Endothelial cell of umbilical vein (primary cell): ENCODE results near the gene LSM14B. TPM values are rescaled to one million over a fixed set of nuclear protein-coding genes. Genes with fewer than 3 reads are reported as not detected.

ENCODE experiments used
- BruUV-seq: library from RNA; stranded (reverse); fragments of 400-500 nt; replicated peaks from 2 replicates; lab custom pipeline; 2021; lab: Mats Ljungman, UMichigan
- CTCF ChIA-PET: fragments of 300-600, 350-600 bp; sonication (Branson Sonifier 250); formaldehyde crosslinking; loops from one replicate; lab custom pipeline; 2021; ENCODE audit warnings: antibody characterized with exemption, inconsistent platforms; lab: Charles Lee
- POLR2A ChIA-PET: fragments of 300-600, 350-600 bp; sonication (Branson Sonifier 250); formaldehyde crosslinking; loops from one replicate; lab custom pipeline; 2021; ENCODE audit warnings: antibody characterized with exemption, inconsistent platforms; lab: Charles Lee
- DNase-seq: peaks from one replicate; pipeline ENCODE4 v3.0.0-alpha.2; 2011; ENCODE audit warnings: low read depth, low spot score
- FAIRE-seq: peaks from 2 replicates; lab custom pipeline; 2011; peaks lifted over from hg19 to GRCh38; lab: Jason Lieb, UNC
- H2AFZ ChIP-seq: 2 replicates; pipeline ENCODE4 v1.6.0; 2012; ENCODE audit warnings: low read depth, low read length, control low read depth, inconsistent platforms
- H3K27ac ChIP-seq: 2 replicates; pipeline ENCODE4 v1.5.1; 2011; ENCODE audit warnings: low read depth, mild to moderate bottlenecking, control low read depth, low read length, moderate library complexity; ENCODE audit not compliant: insufficient read depth
- H3K27me3 ChIP-seq, 2 experiments: 2 replicates each; pipeline versions ENCODE4 v1.6.0 to v1.6.1; 2011; ENCODE audit warnings: low read length in 2 of 2, mixed read lengths in 1 of 2; ENCODE audit not compliant: control insufficient read depth in 2 of 2, insufficient read depth in 2 of 2
- H3K36me3 ChIP-seq, 2 experiments: 2 replicates in 1 of 2; 3 replicates in 1 of 2; pipeline ENCODE4 v1.5.1; 2011; ENCODE audit warnings: low read length in 2 of 2, mild to moderate bottlenecking in 1 of 2, moderate library complexity in 1 of 2; ENCODE audit not compliant: control insufficient read depth in 2 of 2, insufficient read depth in 2 of 2; ENCODE audit errors: extremely low read depth in 1 of 2
- H3K4me1 ChIP-seq: 3 replicates; pipeline ENCODE4 v1.5.1; 2011; ENCODE audit warnings: mild to moderate bottlenecking, low read length; ENCODE audit not compliant: control insufficient read depth, insufficient read depth; ENCODE audit errors: extremely low read depth
- H3K4me2 ChIP-seq: 2 replicates; pipeline ENCODE4 v1.6.1; 2011; ENCODE audit warnings: low read length, control low read depth, mixed read lengths; ENCODE audit not compliant: insufficient read depth
- H3K4me3 ChIP-seq, 3 experiments: fragments of 200-600 bp in 1 of 3; sonication (generic), shearing (Covaris generic) in 1 of 3; replicated peaks in 1 of 3; 2 replicates each; pipeline ENCODE4 v1.5.1; 2011 to 2016; ENCODE audit warnings: control low read depth in 3 of 3, low read length in 3 of 3, mild to moderate bottlenecking in 2 of 3, inconsistent platforms in 1 of 3, low read depth in 1 of 3, moderate library complexity in 1 of 3; ENCODE audit not compliant: insufficient read depth in 1 of 3
- H3K79me2 ChIP-seq: 2 replicates; pipeline ENCODE4 v1.6.0; 2012; ENCODE audit warnings: low read length, inconsistent platforms; ENCODE audit not compliant: control insufficient read depth, insufficient read depth
- H3K9ac ChIP-seq: replicated peaks from 2 replicates; pipeline ENCODE3; 2011; ENCODE audit warnings: low read length, control low read depth; ENCODE audit not compliant: insufficient read depth; ENCODE audit errors: extremely low read depth
- H3K9me1 ChIP-seq: replicated peaks from 3 replicates; pipeline ENCODE4 v1.6.0; 2011; ENCODE audit warnings: mild to moderate bottlenecking, low read length; ENCODE audit not compliant: control insufficient read depth, insufficient read depth; ENCODE audit errors: extremely low read depth
- H3K9me3 ChIP-seq: replicated peaks from 2 replicates; pipeline ENCODE4 v1.5.1; 2012; ENCODE audit warnings: low read length, inconsistent platforms; ENCODE audit not compliant: control insufficient read depth, insufficient read depth
- H4K20me1 ChIP-seq: replicated peaks from 2 replicates; pipeline ENCODE3; 2011; ENCODE audit warnings: mild to moderate bottlenecking, low read length; ENCODE audit not compliant: control insufficient read depth, insufficient read depth; ENCODE audit errors: extremely low read depth
- EZH2 ChIP-seq: IDR thresholded peaks from 2 replicates; pipeline ENCODE4 v1.6.1; 2012; ENCODE audit warnings: borderline replicate concordance, low read depth, mild to moderate bottlenecking, moderate library complexity, low read length, inconsistent platforms; ENCODE audit not compliant: severe bottlenecking
- FOS ChIP-seq: IDR thresholded peaks from 2 replicates; pipeline ENCODE4 v1.6.1; 2011; ENCODE audit warnings: mild to moderate bottlenecking, low read length, moderate library complexity, borderline replicate concordance; ENCODE audit not compliant: insufficient read depth
- GATA2 ChIP-seq: IDR thresholded peaks from 2 replicates; pipeline ENCODE4 v1.7.0; 2011; ENCODE audit warnings: low read depth, mild to moderate bottlenecking, moderate library complexity, mixed read lengths, low read length; ENCODE audit not compliant: insufficient read length, insufficient read depth
- JUN ChIP-seq: IDR thresholded peaks from 2 replicates; pipeline ENCODE4 v1.6.1; 2011; ENCODE audit warnings: borderline replicate concordance, low read depth; ENCODE audit not compliant: insufficient read length, insufficient read depth
- MAX ChIP-seq: IDR thresholded peaks from 2 replicates; pipeline ENCODE4 v1.6.1; 2011; ENCODE audit not compliant: insufficient read depth, insufficient read length
- MYC ChIP-seq: IDR thresholded peaks from one replicate; pipeline ENCODE4 v1.6.1; 2011; ENCODE audit warnings: mild to moderate bottlenecking, low read depth, low read length
- POLR2AphosphoS5 ChIP-seq: IDR thresholded peaks from 2 replicates; pipeline ENCODE4 v1.6.1; 2012; ENCODE audit warnings: low read depth, mild to moderate bottlenecking, control low read depth, low read length, moderate library complexity; ENCODE audit not compliant: insufficient read depth
- dilution Hi-C: fragments of 300-500 bp; cut with MboI; formaldehyde crosslinking; loops from one replicate; pipeline ENCODE4 v1.15.0; 2019; ENCODE audit warnings: low sequenced_read_pairs; ENCODE audit not compliant: extremely low pct_ligation_motif_present
- intact Hi-C: fragments of 100-400 bp; cut with micrococcal nuclease; formaldehyde crosslinking; loops from one replicate; pipeline ENCODE4 v1.10.0; 2022
- polyA plus RNA-seq, 4 experiments: library from polyadenylated mRNA; depleted of rRNA in 3 of 4; stranded (reverse) in 3 of 4; unstranded in 1 of 4; fragments of >200 nt; gene quantifications; 2 replicates each; pipeline versions ENCODE4 v1.2.1 to v1.2.3, GENCODE V29; 2011 to 2012; ENCODE audit warnings: missing spikeins in 1 of 4
- total RNA-seq: library from RNA; stranded (reverse); gene quantifications from 2 replicates; pipeline ENCODE4 v1.2.3, GENCODE V29; 2021
- TF ChIP-seq, protein P1 (sequence below), 2 donors: IDR thresholded peaks; 1 replicate in 1 of 2; 2 replicates in 1 of 2; pipeline ENCODE4 v1.5.1; 2011; ENCODE audit warnings: low read length in 2 of 2, mild to moderate bottlenecking in 2 of 2, moderate library complexity in 2 of 2, control low read depth in 1 of 2, inconsistent platforms in 1 of 2, low read depth in 1 of 2; ENCODE audit not compliant: insufficient read depth in 1 of 2; ENCODE audit errors: extremely low read depth in 1 of 2

The LSM14B gene
- total and polyA plus RNA-seq, 2 donors (not counting 3 experiments of a cell fraction or from before 2014, with no cell fraction given) = 32.5 to 34.0 TPM

DNA sequence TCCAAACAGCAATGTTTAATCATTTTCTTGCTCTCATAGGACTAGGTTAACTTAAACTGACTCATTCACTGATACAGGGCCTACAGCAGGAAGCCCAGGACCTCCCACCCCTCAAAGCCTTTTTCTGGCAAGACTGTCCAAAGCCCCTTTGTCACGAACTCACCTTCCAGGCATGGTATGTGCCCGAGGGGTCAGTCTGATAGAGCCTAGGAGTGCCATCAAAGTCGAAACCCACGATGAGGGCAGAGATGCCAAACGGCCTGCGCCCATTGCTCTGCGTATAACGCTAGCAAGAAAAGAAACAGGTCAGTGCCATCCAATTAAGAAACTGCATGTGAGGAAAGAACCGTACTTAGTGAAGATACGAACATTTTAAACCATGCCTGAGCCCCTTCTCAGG is 16.6 kb downstream of the LSM14B start:
- DNase-seq (no peak), FAIRE-seq (no peak)
- POLR2A ChIA-PET = no interaction called here
- dilution Hi-C loops = no loop called here
- peaks cover 40 to 52% of the 10 kb centered on the region in 2 experiments for H3K36me3 ChIP-seq
- no peaks in the 10 kb centered on the region for H3K9me1 ChIP-seq
- intact Hi-C loops = loop anchor here (5.0 kb wide), 1 partner anchor 72 kb away; the partner anchor contains the start of gene TAF4
- no peak overlapping the region for H3K27ac ChIP-seq
- CTCF ChIA-PET = interaction anchor here (1.0 kb wide), 1 partner anchor 12 kb away, joined by 4 read pairs; no protein-coding TSS in a partner anchor
- no peak overlapping the region for H3K4me2 ChIP-seq
- peaks cover 7% of the 10 kb centered on the region for H4K20me1 ChIP-seq
- no peaks in the 10 kb centered on the region for H3K27me3 ChIP-seq
- no peak for TF ChIP-seq EZH2
- no peak for TF ChIP-seq FOS
- no peak for TF ChIP-seq JUN
- TF ChIP-seq MYC = no peak
- TF ChIP-seq, protein P1, sequence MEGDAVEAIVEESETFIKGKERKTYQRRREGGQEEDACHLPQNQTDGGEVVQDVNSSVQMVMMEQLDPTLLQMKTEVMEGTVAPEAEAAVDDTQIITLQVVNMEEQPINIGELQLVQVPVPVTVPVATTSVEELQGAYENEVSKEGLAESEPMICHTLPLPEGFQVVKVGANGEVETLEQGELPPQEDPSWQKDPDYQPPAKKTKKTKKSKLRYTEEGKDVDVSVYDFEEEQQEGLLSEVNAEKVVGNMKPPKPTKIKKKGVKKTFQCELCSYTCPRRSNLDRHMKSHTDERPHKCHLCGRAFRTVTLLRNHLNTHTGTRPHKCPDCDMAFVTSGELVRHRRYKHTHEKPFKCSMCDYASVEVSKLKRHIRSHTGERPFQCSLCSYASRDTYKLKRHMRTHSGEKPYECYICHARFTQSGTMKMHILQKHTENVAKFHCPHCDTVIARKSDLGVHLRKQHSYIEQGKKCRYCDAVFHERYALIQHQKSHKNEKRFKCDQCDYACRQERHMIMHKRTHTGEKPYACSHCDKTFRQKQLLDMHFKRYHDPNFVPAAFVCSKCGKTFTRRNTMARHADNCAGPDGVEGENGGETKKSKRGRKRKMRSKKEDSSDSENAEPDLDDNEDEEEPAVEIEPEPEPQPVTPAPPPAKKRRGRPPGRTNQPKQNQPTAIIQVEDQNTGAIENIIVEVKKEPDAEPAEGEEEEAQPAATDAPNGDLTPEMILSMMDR (IDR thresholded peaks at IDR 0.05; ENCODE audit: extremely low read depth in 1 of 2, insufficient read depth in 1 of 2, low read depth in 1 of 2, low read length in 2 of 2) = no peak
- no peak for TF ChIP-seq GATA2
- no peak for TF ChIP-seq POLR2AphosphoS5
- no peak for TF ChIP-seq MAX
- H2AFZ ChIP-seq = no peak overlapping the region
- no peak overlapping the region for H3K4me3 ChIP-seq
- no TSS peak for BruUV-seq
- no peaks in the 10 kb centered on the region for H3K9me3 ChIP-seq
- no peak overlapping the region for H3K9ac ChIP-seq
- peaks cover 45% of the 10 kb centered on the region for H3K79me2 ChIP-seq
- no peaks in the 10 kb centered on the region for H3K4me1 ChIP-seq
